HEK293 (cell line): ENCODE measurements around the gene GADD45GIP1.

ENCODE experiments used
- AEBP2 ChIP-seq: fragments of 450-650 bp; formaldehyde crosslinking; IDR thresholded peaks from 2 replicates; pipeline ENCODE4 v1.5.1; 2016; ENCODE audit warnings: missing biosample characterization, missing genetic modification characterization, borderline replicate concordance
- BCL11A ChIP-seq: fragments of 450-650 bp; formaldehyde crosslinking; IDR thresholded peaks from 2 replicates; pipeline ENCODE4 v1.5.1; 2016; ENCODE audit warnings: low read depth, missing biosample characterization, missing genetic modification characterization
- GLIS1 ChIP-seq: fragments of 450-650 bp; formaldehyde crosslinking; IDR thresholded peaks from 2 replicates; pipeline ENCODE4 v1.5.1; 2016; ENCODE audit warnings: missing biosample characterization, missing genetic modification characterization
- IKZF3 ChIP-seq: fragments of 450-650 bp; IDR thresholded peaks from 2 replicates; pipeline ENCODE4 v1.5.0; 2018; ENCODE audit warnings: missing biosample characterization, mild to moderate bottlenecking, missing genetic modification characterization, moderate library complexity
- KLF8 ChIP-seq: fragments of 450-650 bp; formaldehyde crosslinking; IDR thresholded peaks from 2 replicates; pipeline ENCODE4 v1.5.1; 2016; ENCODE audit warnings: missing biosample characterization, missing genetic modification characterization
- PRDM2 ChIP-seq: fragments of 450-650 bp; formaldehyde crosslinking; IDR thresholded peaks from 2 replicates; pipeline ENCODE4 v1.5.1; 2016; ENCODE audit warnings: missing biosample characterization, missing genetic modification characterization, borderline replicate concordance
- PRDM6 ChIP-seq: fragments of 450-650 bp; formaldehyde crosslinking; IDR thresholded peaks from 2 replicates; pipeline ENCODE4 v1.5.1; 2017; ENCODE audit warnings: missing biosample characterization, missing genetic modification characterization
- ZBTB7A ChIP-seq: fragments of 450-650 bp; formaldehyde crosslinking; IDR thresholded peaks from 2 replicates; pipeline ENCODE4 v1.5.1; 2016; ENCODE audit warnings: low read depth, missing biosample characterization, missing genetic modification characterization
- ZEB2 ChIP-seq: fragments of 450-650 bp; formaldehyde crosslinking; IDR thresholded peaks from 2 replicates; pipeline ENCODE4 v1.5.1; 2016; ENCODE audit warnings: missing biosample characterization, missing genetic modification characterization
- ZIC2 ChIP-seq: fragments of 450-650 bp; formaldehyde crosslinking; IDR thresholded peaks from 2 replicates; pipeline ENCODE4 v1.5.1; 2016; ENCODE audit warnings: missing biosample characterization, missing genetic modification characterization
- ZNF18 ChIP-seq: fragments of 450-650 bp; formaldehyde crosslinking; IDR thresholded peaks from 2 replicates; pipeline ENCODE4 v1.5.1; 2016; ENCODE audit warnings: missing biosample characterization, missing genetic modification characterization
- ZNF19 ChIP-seq: fragments of 450-650 bp; formaldehyde crosslinking; IDR thresholded peaks from 2 replicates; pipeline ENCODE4; 2016; ENCODE audit warnings: missing biosample characterization, missing genetic modification characterization, low read depth
- ZNF280D ChIP-seq: fragments of 450-650 bp; formaldehyde crosslinking; IDR thresholded peaks from 2 replicates; pipeline ENCODE4 v1.5.1; 2016; ENCODE audit warnings: missing biosample characterization, missing genetic modification characterization
- ZNF350 ChIP-seq: fragments of 450-650 bp; formaldehyde crosslinking; IDR thresholded peaks from 2 replicates; pipeline ENCODE4 v1.5.0; 2017; ENCODE audit warnings: missing biosample characterization, mild to moderate bottlenecking, missing genetic modification characterization
- ZNF433 ChIP-seq: fragments of 450-650 bp; formaldehyde crosslinking; IDR thresholded peaks from 2 replicates; pipeline ENCODE4 v1.5.1; 2016; ENCODE audit warnings: missing biosample characterization, missing genetic modification characterization, low read depth
- ZNF514 ChIP-seq: fragments of 450-650 bp; formaldehyde crosslinking; IDR thresholded peaks from 2 replicates; pipeline ENCODE4 v1.5.1; 2016; ENCODE audit warnings: missing biosample characterization, missing genetic modification characterization
- ZNF548 ChIP-seq: fragments of 450-650 bp; formaldehyde crosslinking; IDR thresholded peaks from 2 replicates; pipeline ENCODE4 v1.5.1; 2016; ENCODE audit warnings: missing biosample characterization, missing genetic modification characterization
- ZNF571 ChIP-seq: fragments of 450-650 bp; formaldehyde crosslinking; IDR thresholded peaks from 2 replicates; pipeline ENCODE4 v1.5.0; 2017; ENCODE audit warnings: missing biosample characterization, missing genetic modification characterization
- ZNF585B ChIP-seq: fragments of 450-650 bp; formaldehyde crosslinking; IDR thresholded peaks from 2 replicates; pipeline ENCODE4 v1.5.1; 2016; ENCODE audit warnings: missing biosample characterization, missing genetic modification characterization
- ZNF629 ChIP-seq: fragments of 450-650 bp; formaldehyde crosslinking; IDR thresholded peaks from 2 replicates; pipeline ENCODE4 v1.5.1; 2017; ENCODE audit warnings: missing biosample characterization, missing genetic modification characterization
- ZNF777 ChIP-seq: fragments of 450-650 bp; formaldehyde crosslinking; IDR thresholded peaks from 2 replicates; pipeline ENCODE4 v1.5.1; 2017; ENCODE audit warnings: missing biosample characterization, missing genetic modification characterization, borderline replicate concordance
- ZNF785 ChIP-seq: fragments of 450-650 bp; formaldehyde crosslinking; IDR thresholded peaks from 2 replicates; pipeline ENCODE4 v1.5.1; 2016; ENCODE audit warnings: missing biosample characterization, missing genetic modification characterization
- ZNF843 ChIP-seq: fragments of 450-650 bp; formaldehyde crosslinking; IDR thresholded peaks from 2 replicates; pipeline ENCODE4 v1.5.1; 2016; ENCODE audit warnings: missing biosample characterization, missing genetic modification characterization
- ZSCAN18 ChIP-seq: fragments of 450-650 bp; formaldehyde crosslinking; IDR thresholded peaks from 2 replicates; pipeline ENCODE4 v1.5.1; 2016; ENCODE audit warnings: missing biosample characterization, missing genetic modification characterization

GADD45GIP1 gene

GRCh38 chr19:12938779-12939601, 18.0 kb downstream of the GADD45GIP1 start (continued):
- TF ChIP-seq PRDM6 (tag by site-specific recombination) (no peak), ZBTB7A (tag by site-specific recombination) (no peak), ZNF350 (tag by site-specific recombination) (no peak), ZNF777 (peak; percentile 96), ZNF843 (tag by site-specific recombination) (no peak), ZNF514 (tag by site-specific recombination) (no peak), ZNF785 (no peak; the same call in 1 of the 2 replicates), ZNF433 (tag by site-specific recombination) (no peak), KLF8 (tag by site-specific recombination) (no peak), IKZF3 (tag by site-specific recombination) (no peak), ZNF571 (tag by site-specific recombination) (no peak), ZNF548 (tag by site-specific recombination) (no peak), ZNF585B (tag by site-specific recombination) (no peak), BCL11A (tag by site-specific recombination) (no peak), ZIC2 (tag by site-specific recombination) (peak; percentile 49), ZNF19 (tag by site-specific recombination) (no peak), ZNF18 (tag by site-specific recombination) (no peak), ZSCAN18 (tag by site-specific recombination) (0 out of 2 replicates have a peak, but pooled peaks have one; percentile 27), ZEB2 (tag by site-specific recombination) (no peak), ZNF280D (no peak), GLIS1 (tag by site-specific recombination) (peak; percentile 95), AEBP2 (tag by site-specific recombination) (no peak), ZNF629 (tag by site-specific recombination) (no peak), PRDM2 (no peak)
